Right kidney (tissue), 1 donor: Measurements from ENCODE around the gene TTYH1.
"Not testable (repeated sequence)": the region's sequence is repeated elsewhere in the genome, so short reads cannot be mapped to it uniquely, and the experiment has no call there.

Source experiments
- DNase-seq: peaks from one replicate; pipeline ENCODE4 v3.0.0-alpha.2; 2016

Gene TTYH1

DNA sequence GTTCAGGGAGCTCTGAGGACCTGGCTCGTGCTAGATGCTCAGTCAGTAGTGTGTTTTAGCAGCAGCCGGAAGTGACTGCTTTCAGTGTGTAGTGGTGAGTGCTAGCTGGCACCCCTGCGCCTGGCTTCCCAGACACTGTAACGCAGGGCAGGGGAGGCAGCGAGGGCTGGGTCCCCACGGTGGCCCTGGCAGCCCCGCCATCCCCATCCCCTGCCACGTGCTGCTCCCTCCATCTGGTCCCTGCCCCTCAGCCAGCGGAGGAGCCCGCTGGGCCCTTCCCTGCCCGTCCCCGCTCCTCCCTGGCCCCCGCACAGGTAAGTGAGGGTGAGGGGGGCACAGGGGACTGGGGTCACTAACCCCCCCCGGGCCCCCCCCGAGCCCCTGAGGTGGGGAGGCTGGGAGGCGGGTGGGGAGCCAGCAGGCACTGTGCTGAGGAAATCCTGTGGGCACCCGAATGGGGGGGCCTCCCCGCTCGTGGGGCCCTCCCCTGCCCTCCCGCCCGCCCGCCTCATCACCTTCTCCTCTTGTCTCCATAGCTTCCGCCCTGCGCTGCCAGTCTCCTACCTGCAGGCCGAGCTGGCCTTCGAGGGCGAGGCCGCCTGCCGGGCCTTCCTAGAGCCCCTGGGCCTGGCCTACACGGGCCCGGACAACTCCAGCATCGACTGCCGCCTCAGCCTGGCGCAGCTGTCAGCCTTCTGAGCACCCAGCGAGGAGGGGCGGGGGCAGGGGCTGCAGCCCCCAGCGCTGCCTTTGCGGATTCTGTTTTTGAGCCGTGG is 45.2 kb downstream of the TTYH1 start:
- peak; percentile 29 for DNase-seq

DNA sequence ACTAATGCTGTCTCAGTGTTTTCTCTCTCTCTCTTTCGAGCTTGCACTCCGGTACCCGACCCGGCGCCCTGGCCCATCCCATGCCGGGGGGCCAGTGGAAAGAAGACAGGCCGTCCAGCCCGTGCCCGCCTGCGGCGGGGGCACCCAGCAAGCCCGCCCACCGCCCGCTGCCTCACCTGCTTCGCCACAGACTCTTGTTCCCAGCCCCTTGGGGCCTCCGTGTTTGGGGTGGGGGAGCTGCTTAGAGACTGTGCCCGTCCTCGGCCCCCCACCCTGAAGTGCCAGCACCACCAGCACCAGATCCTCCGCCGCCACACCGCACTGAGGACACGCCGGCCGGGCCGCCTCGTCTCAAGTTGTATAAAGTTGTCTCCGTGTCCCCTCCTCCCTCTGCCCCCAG is 45.9 kb downstream of the TTYH1 start:
- no peak for DNase-seq

DNA sequence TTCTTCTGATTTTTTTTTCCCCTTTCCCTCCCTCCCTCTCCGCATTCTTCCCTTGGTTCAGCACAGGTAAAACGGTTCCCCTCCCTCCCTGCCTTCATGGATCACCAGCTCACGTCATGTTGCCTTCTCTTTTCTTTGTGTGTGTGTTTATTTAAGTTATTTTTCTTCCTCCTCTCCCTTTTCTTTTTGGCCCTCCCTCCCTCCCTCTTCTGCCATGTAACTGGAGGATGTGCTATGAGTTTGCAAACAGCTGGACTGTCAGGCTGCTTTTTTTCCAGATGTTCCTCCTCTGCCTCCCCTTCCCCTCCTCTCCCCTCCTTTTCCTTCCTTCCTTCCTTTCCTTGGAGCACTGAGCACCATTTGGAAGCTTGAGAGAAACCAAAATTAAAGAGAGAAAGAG is 46.3 kb downstream of the TTYH1 start:
- DNase-seq = peak; percentile 70

DNA sequence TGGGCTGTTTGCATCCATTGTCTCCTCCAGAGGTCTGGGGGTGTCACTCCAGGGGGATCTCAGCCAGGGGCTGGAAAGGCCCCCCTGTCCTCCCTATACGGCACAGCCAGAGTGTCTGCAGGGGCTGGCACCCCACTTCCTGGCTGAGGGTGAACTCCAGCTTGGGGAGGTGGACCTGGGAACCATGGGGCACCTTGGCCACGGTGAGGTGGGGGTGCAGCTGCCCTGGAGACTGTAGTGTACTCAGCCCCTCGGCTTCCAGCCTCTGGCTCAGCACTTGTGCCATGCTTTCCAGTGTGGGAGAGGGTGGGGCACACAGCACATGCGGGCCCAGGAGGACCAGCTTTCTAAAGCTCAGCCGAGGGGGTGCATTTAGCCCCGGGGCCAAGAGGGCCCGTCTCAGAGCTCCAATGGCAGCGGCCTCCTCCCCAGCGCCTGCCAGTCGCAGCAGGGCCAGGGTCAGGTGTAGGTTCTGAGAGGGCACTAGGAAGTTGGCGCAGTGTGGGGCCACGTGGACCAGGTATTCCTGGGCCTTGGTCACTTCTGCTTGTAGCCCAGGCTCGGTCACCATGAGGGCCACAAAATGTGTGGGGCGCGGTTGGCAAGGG is 46.9 kb downstream of the TTYH1 start:
- DNase-seq = peak; percentile 65

DNA sequence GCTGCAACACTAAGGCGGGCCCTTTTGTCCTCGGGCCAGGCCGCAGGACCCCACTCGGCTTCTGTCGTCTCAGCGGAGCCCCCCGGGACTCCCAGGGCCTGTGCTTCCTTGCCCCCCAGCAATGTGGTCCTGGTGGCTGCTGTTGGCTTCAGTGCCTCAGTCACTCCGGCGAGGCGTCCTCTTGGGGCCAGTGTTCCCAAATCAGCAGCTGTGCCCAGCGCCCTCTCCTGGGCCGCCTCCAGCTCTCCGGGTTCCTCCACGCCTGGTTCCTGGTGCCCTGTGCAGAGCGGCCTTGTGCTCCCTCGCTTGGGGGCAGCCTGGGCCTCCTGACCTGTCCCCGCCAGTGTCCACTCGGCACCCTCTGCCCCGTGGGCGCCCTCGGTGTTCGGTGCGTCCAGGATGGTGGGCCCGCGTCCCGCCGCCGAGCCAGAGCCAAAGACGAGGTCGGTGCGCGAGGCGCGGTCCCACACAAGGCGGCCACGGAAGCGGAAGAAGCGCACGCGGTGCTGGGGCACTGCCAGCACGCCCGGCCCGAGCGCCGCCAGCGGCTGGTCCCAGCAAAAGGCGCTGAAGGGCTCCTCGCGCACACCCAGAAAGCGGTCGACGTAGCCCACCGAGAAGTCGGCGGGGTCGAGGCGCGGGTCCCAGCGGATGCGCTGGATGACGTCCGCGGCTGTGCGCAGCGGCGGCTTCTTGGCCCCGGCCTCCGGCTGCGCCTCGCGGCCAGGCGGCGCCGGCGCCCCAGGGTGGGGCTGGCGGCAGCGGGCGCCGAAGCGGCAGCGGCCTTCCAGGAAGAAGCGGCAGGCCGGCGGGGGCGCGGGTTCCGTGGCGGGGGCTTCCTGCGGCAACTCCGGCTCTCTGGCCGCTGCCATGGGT is 47.6 kb downstream of the TTYH1 start:
- peak; percentile 87 for DNase-seq

GRCh38 chr19:54463531-54464043 is 48.3 kb downstream of the TTYH1 start, which contains the start of gene LENG9:
Gene LENG9, minus strand, starts transcription at chr19:54463778. Its CDS starts 252 bp downstream, at chr19:54463526.
- peak; percentile 88 for DNase-seq

GRCh38 chr19:54464044-54464629 is 48.9 kb downstream of the TTYH1 start:
- DNase-seq = no peak

DNA sequence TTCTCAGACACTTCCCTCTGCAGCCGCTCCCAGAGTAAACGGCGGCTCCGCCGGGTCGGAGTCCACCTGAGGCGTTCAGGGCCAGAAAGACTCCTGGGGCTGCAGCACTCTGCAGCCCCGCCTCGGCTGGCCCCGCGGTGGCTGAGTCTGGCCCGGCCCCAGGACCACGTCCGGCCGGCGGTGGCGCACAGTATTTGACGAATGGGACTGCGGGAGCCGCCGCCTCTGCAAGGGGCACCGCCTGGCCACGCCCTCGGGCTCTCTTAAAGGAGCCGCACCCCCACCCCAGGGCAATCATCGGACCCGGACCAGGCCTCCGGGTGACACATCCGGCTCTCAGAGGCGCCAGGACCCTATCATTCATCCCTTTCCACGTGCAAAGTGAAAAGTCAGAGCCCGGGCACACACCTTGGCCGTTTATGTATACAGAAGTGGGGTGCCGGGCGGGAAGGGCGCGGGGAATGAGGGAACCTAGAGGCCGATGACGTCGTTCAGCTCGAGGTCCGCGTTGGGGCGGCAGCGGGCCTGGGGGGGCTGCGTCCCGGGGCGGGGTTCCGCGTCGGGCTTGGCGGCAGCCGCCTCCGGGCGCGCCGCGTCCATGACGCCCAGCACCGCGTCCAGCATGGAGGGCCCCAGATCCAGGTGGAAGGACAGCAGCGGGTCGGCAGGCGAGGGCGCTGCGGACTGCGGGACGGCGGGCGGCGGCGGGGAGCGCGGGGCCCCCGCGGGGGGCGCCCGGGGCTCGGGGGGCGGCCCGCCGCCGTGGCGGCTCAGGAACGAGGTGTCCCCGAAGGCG is 49.6 kb downstream of the TTYH1 start:
- DNase-seq = peak; percentile 91

DNA sequence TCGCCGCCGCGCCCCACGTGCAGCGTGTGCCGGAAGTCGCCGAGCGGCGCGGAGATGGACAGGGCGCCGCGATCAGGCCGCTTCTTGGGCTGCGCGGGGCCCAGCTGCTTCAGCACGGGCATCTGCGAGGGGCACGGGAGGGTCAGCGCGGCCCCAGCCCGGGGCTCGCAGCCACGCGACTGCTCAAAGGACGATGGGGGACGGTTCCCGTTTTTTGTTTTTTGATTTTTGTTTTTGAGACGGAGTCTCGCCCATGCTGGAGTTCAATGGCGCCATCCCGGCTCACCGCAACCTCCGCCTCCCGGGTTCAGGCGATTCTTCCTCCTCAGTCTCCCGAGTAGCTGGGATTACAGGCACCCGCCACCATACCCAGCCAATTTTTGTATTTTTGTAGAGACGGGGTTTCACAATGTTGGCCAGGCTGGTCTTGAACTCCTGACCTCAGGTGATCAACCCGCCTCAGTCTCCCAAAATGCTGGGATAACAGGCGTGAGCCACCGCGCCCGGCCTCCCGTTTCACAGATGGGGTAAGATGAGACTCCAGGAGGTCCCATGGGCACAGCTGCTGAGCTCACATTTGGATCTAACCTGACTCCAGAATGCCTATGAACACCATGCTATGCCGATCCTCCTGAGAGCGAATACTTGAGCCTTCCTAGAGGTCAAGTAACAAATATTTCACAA is 50.3 kb downstream of the TTYH1 start:
- DNase-seq = peak; percentile 37

DNA sequence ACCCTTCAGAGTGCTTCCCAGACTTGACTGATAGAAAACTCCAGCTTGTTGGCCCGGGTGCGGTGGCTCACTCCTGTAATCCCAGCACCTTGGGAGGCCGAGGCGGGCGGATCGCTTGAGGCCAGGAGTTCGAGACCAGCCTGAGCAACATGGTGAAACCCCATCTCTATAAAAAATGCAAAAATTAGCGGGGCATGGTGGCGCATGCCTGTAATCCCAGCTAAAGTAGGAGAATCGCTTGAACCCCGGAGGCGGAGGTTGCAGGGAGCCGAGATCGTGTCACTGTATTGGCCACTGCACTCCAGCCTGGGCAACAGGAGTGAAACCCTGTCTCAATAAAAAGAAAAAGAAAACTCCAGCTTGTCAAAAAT is 50.8 kb downstream of the TTYH1 start:
- DNase-seq = not testable (repeated sequence)

GRCh38 chr19:54469496-54469934 is 54.3 kb downstream of the TTYH1 start:
- no peak for DNase-seq

DNA sequence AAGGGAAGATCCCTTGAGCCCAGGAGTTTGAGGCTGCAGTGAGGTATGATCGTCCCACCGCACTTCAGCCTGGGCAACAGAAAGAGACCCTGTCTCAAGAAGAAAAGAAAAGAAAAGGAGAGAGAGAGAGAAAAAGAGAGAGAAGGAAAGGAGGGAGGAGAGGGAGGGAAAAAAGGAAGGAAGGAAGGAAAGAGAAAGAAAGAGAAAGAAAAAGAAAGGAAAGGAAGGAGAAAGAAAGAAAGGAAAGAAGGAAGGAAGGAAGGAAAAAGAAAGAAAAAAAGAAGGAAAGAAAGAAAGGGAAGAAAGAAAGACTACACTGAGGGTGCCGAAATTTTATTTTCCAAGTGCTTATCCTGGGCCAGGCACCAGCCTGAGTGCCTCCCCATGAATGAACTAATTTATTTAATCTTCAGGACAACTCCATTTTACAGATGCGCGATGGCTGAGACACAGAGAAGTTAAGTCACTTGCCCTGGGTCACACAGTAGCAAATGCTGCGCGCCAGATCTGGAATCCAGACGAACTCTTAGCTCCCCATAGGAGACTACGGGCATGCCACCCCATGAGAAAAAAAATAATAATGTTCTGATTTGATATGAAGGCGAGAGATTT is 55.1 kb downstream of the TTYH1 start:
- DNase-seq = no peak

DNA sequence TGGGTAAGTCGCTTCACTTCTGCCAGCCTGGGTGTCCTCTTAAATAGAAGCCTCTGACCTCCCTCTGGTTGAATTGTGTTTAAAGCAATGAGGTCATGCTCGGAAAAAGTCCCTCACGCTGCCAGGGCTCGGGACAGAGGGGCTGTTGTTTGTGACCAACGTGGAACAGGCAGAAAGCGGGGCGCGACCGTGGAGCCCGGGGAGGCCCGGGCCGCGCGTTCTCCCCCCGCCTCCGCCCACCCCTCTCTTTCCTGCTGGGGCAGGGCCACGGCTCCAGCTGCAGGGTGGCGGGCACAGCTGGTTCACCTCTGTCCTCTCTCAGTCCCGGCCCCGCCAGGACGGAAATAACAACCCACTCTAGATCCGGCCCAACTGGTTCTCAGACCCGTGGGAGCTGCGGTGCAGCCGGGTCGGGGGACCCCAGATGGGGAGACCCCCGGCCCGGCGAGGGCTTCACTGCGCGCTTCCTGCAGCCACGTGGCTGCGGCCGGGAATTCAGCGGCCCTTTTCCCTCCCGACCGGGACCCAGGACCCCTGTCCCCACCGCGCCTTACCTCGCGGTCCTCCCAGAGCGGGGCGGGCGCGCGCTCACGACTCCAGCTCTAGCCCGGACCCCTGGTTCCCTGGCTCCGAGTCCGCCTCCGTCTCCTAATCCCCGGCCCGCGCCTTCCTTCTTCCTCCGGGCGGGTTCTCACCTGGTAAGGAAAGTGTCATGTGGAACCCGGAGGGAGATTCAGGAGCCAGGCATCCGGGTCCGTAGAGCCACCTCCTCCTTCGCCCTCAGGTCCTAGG is 55.9 kb downstream of the TTYH1 start:
- DNase-seq = peak; percentile 68

- peak; percentile 81 for DNase-seq
Observed at GRCh38 chr19:54473071-54473891, 58.0 kb downstream of the TTYH1 start, which contains the start of gene CDC42EP5. Gene CDC42EP5, minus strand, starts transcription at chr19:54473296. Its CDS starts 7,749 bp downstream, at chr19:54465547.

- DNase-seq = no peak
Observed at GRCh38 chr19:54473892-54474372, 58.7 kb downstream of the TTYH1 start.

DNA sequence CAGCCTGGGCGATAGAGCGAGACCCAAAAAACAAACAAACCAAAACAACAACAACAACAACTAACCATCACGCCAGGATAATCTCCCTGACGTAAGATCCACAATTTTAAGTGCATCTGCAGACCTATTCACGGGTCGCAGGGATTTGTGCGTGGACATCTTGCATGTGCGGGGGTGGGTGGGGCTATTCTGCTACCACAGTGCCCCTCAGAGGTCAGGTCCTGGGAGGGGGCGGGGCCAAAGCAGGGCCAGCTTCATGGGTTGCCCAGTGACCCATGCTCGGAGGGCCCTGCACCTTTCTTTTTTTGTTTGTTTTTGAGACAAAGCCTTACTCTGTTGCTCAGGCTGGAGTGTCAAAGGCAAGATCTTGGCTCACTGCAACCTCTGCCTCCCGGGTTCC is 60.4 kb downstream of the TTYH1 start:
- no peak for DNase-seq

GRCh38 chr19:54477650-54478049 is 62.4 kb downstream of the TTYH1 start:
- DNase-seq = no peak

DNA sequence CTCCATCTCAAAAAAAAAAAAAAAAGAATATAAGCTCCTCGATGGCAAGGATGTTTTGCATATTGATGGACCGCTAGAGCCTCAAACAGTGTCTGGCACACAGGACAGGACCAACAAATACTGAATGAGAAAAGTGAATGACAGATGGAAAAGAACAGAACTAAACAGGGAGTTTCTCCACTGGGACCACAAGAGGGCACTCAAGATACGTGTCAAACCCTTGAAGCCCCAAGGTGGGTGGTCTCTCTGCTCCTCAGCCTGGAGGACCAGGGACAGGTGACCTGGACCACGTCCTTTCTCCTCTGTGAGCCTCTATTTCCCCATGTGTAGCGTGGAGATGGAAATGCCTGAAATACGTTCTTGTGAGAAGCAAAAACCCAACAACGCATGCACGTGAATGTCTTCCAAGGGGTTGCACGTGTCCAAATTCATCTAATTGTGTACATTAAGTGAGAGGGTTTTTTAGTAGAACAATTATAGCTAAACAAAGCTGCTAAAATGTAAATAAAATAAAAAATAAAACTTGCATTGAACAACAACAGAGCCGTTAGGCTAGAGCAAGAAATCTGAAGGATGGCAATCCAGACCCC is 63.5 kb downstream of the TTYH1 start:
- no peak for DNase-seq
